H1 (cell line): ENCODE data around the gene APOA4. TPM values are rescaled to one million over a fixed set of nuclear protein-coding genes. Genes with fewer than 3 reads are reported as not detected.

Experiments
- CTCF ChIA-PET: fragments of 300-600 bp; sonication (Branson Sonifier 250); formaldehyde crosslinking; loops from one replicate; lab custom pipeline; 2021; ENCODE audit not compliant: partially characterized antibody; lab: Charles Lee
- POLR2A ChIA-PET: fragments of 300-600 bp; sonication (Branson Sonifier 250); formaldehyde crosslinking; loops from one replicate; lab custom pipeline; 2021; ENCODE audit warnings: inconsistent platforms; ENCODE audit not compliant: partially characterized antibody; lab: Charles Lee
- DNase-seq, 2 experiments: peaks; one replicate each; pipeline versions ENCODE4 v3.0.0 to v3.0.0-alpha.2; 2010 to 2022; ENCODE audit warnings: low spot score in 2 of 2, low read depth in 1 of 2, mixed read lengths in 1 of 2
- FAIRE-seq: peaks from 2 replicates; lab custom pipeline; 2011; peaks lifted over from hg19 to GRCh38; lab: Jason Lieb, UNC
- H2AFZ ChIP-seq: 2 replicates; pipeline ENCODE4 v1.8.1; 2012; ENCODE audit warnings: low read length, inconsistent platforms
- H2AK5ac ChIP-seq: 2 replicates; pipeline ENCODE4 v1.6.1; 2013; ENCODE audit warnings: low read depth, low read length
- H2BK120ac ChIP-seq: replicated peaks from 2 replicates; pipeline ENCODE3; 2013; ENCODE audit warnings: low read depth, low read length, inconsistent platforms
- H2BK12ac ChIP-seq: 2 replicates; pipeline ENCODE4 v1.6.1; 2013; ENCODE audit warnings: low read depth, low read length
- H2BK15ac ChIP-seq: 2 replicates; pipeline ENCODE4 v1.6.1; 2013; ENCODE audit warnings: low read length
- H2BK20ac ChIP-seq: 2 replicates; pipeline ENCODE4 v1.6.1; 2013; ENCODE audit warnings: low read length
- H2BK5ac ChIP-seq: 2 replicates; pipeline ENCODE4 v1.6.1; 2013; ENCODE audit warnings: low read depth, low read length
- H3K14ac ChIP-seq: 2 replicates; pipeline ENCODE4 v1.6.1; 2013; ENCODE audit warnings: inconsistent platforms; ENCODE audit not compliant: insufficient read length
- H3K18ac ChIP-seq: 2 replicates; pipeline ENCODE4 v1.6.1; 2013; ENCODE audit warnings: low read length; ENCODE audit errors: extremely low read depth
- H3K23ac ChIP-seq: 2 replicates; pipeline ENCODE4 v1.6.1; 2013; ENCODE audit warnings: inconsistent platforms; ENCODE audit not compliant: insufficient read length
- H3K23me2 ChIP-seq: 2 replicates; pipeline ENCODE4 v1.6.1; 2013; ENCODE audit warnings: low read depth, low read length
- H3K27ac ChIP-seq: 2 replicates; pipeline ENCODE4 v1.6.1; 2011; ENCODE audit warnings: low read depth, low read length, inconsistent platforms
- H3K27me3 ChIP-seq, 4 experiments: replicated peaks in 1 of 4; 1 replicate in 1 of 4; 2 replicates in 3 of 4; pipeline versions ENCODE4 v1.6.1 to v1.8.1; 2011 to 2013; ENCODE audit warnings: low read length in 3 of 4, mild to moderate bottlenecking in 3 of 4, inconsistent platforms in 2 of 4, mixed read lengths in 2 of 4, moderate library complexity in 1 of 4; ENCODE audit not compliant: control insufficient read depth in 3 of 4, insufficient read depth in 3 of 4; ENCODE audit errors: extremely low read depth in 1 of 4
- H3K36me3 ChIP-seq, 4 experiments: 2 replicates each; pipeline versions ENCODE4 v1.6.1 to v1.8.1; 2011 to 2013; ENCODE audit warnings: mild to moderate bottlenecking in 4 of 4, low read length in 3 of 4, moderate library complexity in 2 of 4, control low read depth in 1 of 4, inconsistent platforms in 1 of 4; ENCODE audit not compliant: insufficient read depth in 4 of 4, control insufficient read depth in 2 of 4
- H3K4ac ChIP-seq: replicated peaks from 2 replicates; pipeline ENCODE3; 2013; ENCODE audit warnings: low read length, low read depth, mixed read lengths, inconsistent platforms; ENCODE audit not compliant: insufficient read length
- H3K4me1 ChIP-seq, 4 experiments: replicated peaks in 1 of 4; 1 replicate in 1 of 4; 2 replicates in 3 of 4; pipeline versions ENCODE4 v1.6.1 to v1.8.1; 2011 to 2013; ENCODE audit warnings: low read length in 3 of 4, inconsistent platforms in 2 of 4, mixed read lengths in 1 of 4; ENCODE audit not compliant: insufficient read depth in 4 of 4, control insufficient read depth in 3 of 4
- H3K4me2 ChIP-seq, 2 experiments: 2 replicates each; pipeline versions ENCODE4 v1.6.1 to v1.8.1; 2011 to 2013; ENCODE audit warnings: low read depth in 2 of 2, low read length in 2 of 2, control low read depth in 1 of 2, inconsistent platforms in 1 of 2, mild to moderate bottlenecking in 1 of 2; ENCODE audit not compliant: insufficient read depth in 1 of 2
- H3K4me3 ChIP-seq, 4 experiments: fragments of 200-600, 300-600 bp in 1 of 4; sonication (generic), shearing (Covaris generic), sonication (Bioruptor Twin) in 1 of 4; 2 replicates each; pipeline versions ENCODE4 v1.5.1 to v1.8.1; 2011 to 2016; ENCODE audit warnings: low read length in 4 of 4, low read depth in 3 of 4, control low read depth in 2 of 4, inconsistent platforms in 2 of 4, mild to moderate bottlenecking in 2 of 4, mixed read lengths in 1 of 4, moderate library complexity in 1 of 4; ENCODE audit not compliant: insufficient read depth in 2 of 4; ENCODE audit errors: extremely low read depth in 1 of 4
- H3K56ac ChIP-seq: replicated peaks from 2 replicates; pipeline ENCODE3; 2013; ENCODE audit warnings: low read depth, mild to moderate bottlenecking, mixed read lengths, low read length, inconsistent platforms; ENCODE audit not compliant: insufficient read length
- H3K79me1 ChIP-seq: 2 replicates; pipeline ENCODE4 v1.6.1; 2013; ENCODE audit warnings: low read depth, low read length, control low read depth
- H3K79me2 ChIP-seq, 2 experiments: 2 replicates each; pipeline versions ENCODE4 v1.6.1 to v1.8.1; 2012 to 2013; ENCODE audit warnings: low read length in 2 of 2, mild to moderate bottlenecking in 2 of 2, inconsistent platforms in 1 of 2; ENCODE audit not compliant: insufficient read depth in 2 of 2, control insufficient read depth in 1 of 2
- H3K9ac ChIP-seq, 4 experiments: replicated peaks in 1 of 4; 1 replicate in 1 of 4; 2 replicates in 3 of 4; pipeline versions ENCODE4 v1.6.1 to v1.8.1; 2011 to 2013; ENCODE audit warnings: low read depth in 3 of 4, low read length in 3 of 4, control low read depth in 2 of 4, mild to moderate bottlenecking in 2 of 4, moderate library complexity in 2 of 4, inconsistent platforms in 1 of 4; ENCODE audit errors: extremely low read depth in 1 of 4
- H3K9me3 ChIP-seq, 2 experiments: 2 replicates each; pipeline versions ENCODE4 v1.6.1 to v1.8.1; 2012 to 2013; ENCODE audit warnings: mild to moderate bottlenecking in 2 of 2, moderate library complexity in 2 of 2, control low read depth in 1 of 2, inconsistent platforms in 1 of 2, low read depth in 1 of 2, low read length in 1 of 2, mixed read lengths in 1 of 2; ENCODE audit not compliant: insufficient read depth in 2 of 2
- H4K20me1 ChIP-seq, 2 experiments: replicated peaks in 1 of 2; 2 replicates each; pipeline versions ENCODE3 to v1.8.1; 2011 to 2013; ENCODE audit warnings: inconsistent platforms in 2 of 2, low read length in 2 of 2, mild to moderate bottlenecking in 1 of 2; ENCODE audit not compliant: insufficient read depth in 2 of 2, control insufficient read depth in 1 of 2
- H4K5ac ChIP-seq: 2 replicates; pipeline ENCODE4 v1.6.1; 2013; ENCODE audit warnings: low read length, low read depth, mixed read lengths, inconsistent platforms; ENCODE audit not compliant: insufficient read length
- H4K8ac ChIP-seq: 2 replicates; pipeline ENCODE4 v1.8.0; 2013; ENCODE audit warnings: mild to moderate bottlenecking, moderate library complexity, low read length, inconsistent platforms; ENCODE audit not compliant: insufficient read depth; ENCODE audit errors: extremely low read depth
- H4K91ac ChIP-seq: replicated peaks from 2 replicates; pipeline ENCODE3; 2013; ENCODE audit warnings: low read length, mixed read lengths, inconsistent platforms; ENCODE audit not compliant: insufficient read length
- CBX8 ChIP-seq: fragments of 300-800, 300-1000 bp; sonication (generic); IDR thresholded peaks from 2 replicates; pipeline ENCODE4 v1.7.1; 2016; ENCODE audit warnings: low read depth, low read length, borderline replicate concordance
- CHD1 ChIP-seq: IDR thresholded peaks from 2 replicates; pipeline ENCODE4 v1.6.1; 2012; ENCODE audit warnings: low read depth, low read length, improper control_type of control experiment
- CREB1 ChIP-seq: IDR thresholded peaks from 2 replicates; pipeline ENCODE4 v1.6.1; 2012; ENCODE audit warnings: inconsistent platforms
- SIRT6 ChIP-seq: IDR thresholded peaks from one replicate; pipeline ENCODE4 v1.7.1; 2012; ENCODE audit warnings: low read length, inconsistent platforms
- SIX5 ChIP-seq: IDR thresholded peaks from 2 replicates; pipeline ENCODE4 v1.6.1; 2011; ENCODE audit warnings: mild to moderate bottlenecking, low read depth, low read length
- WGBS, 2 experiments: shearing (Covaris generic) in 1 of 2; methylation state at CpG; one replicate each; pipeline versions ENCODE4 v1.1.6 to v1.1.7; 2013 to 2015; ENCODE audit warnings: low lambda C conversion rate in 2 of 2, mixed read lengths in 2 of 2, inconsistent platforms in 1 of 2, low coverage in 1 of 2, missing lambda C conversion rate in 1 of 2; ENCODE audit not compliant: insufficient replicate concordance in 2 of 2, insufficient coverage in 1 of 2, insufficient read length in 1 of 2; ENCODE audit errors: extremely low coverage in 1 of 2, missing lambda C conversion rate in 1 of 2; 5-methylcytosine and 5-hydroxymethylcytosine counted together
- polyA plus RNA-seq, 7 experiments: library from polyadenylated mRNA; depleted of rRNA in 3 of 7; stranded (reverse) in 5 of 7; unstranded in 2 of 7; fragments of >200 nt in 5 of 7; fragments of 200-250 nt in 2 of 7; gene quantifications; 1 replicate in 5 of 7; 2 replicates in 1 of 7; 4 replicates in 1 of 7; pipeline versions ENCODE4 v1.2.1 to v1.2.3, GENCODE V29; 2011 to 2013; ENCODE audit warnings: missing spikeins in 2 of 7, mixed read lengths in 2 of 7
- total RNA-seq: library from RNA; stranded (reverse); fragmentation: NEBNext Ultra II Directional; extraction: Animal tissue kit (Norgen Biotek cat#: 25700); gene quantifications from 2 replicates; pipeline ENCODE4 v1.2.1, GENCODE V29; 2021

The APOA4 gene
- total and polyA plus RNA-seq, 2 of the 8 experiments (the other 6 are each of a cell fraction or from before 2014, with no cell fraction given): not detected

DNA sequence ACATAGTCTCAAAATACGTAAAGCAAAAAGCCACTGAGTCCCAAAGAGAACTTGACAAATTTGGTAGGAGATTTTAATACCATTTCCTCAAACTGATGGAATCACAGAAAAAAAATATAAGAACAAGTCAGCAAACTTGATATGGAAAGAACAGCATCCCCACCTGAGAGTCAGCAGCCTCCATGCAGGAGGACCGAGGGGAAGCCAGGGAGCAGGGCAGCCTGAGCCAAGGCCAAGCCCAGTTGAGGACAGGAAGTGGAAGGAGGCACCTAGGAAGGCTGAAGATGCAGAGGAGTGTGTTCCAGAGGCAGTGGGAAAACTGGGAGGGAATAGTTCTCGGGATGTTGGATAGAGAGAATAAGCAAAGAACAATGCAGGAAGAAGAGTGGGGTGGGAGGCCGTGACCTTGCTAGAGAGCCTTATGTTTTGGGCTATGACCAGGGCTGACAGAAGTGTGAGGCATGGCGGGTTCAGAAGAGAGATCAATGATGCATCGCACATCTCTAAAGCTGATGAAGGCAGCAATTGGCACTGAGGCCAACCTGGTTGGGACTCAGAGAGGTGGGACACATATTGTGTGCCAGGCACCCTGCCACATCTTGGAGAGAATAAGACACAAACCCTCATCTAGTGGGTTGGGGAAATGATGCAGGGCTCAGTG, 15.4 kb downstream of the APOA4 start:
- Histone ChIP-seq H2BK120ac (no peak overlapping the region), H4K91ac (no peak overlapping the region), H3K18ac (no peak overlapping the region), H3K4me3 (no peak overlapping the region), H3K4me1 (no peaks in the 10 kb centered on the region), H3K79me1 (no peaks in the 10 kb centered on the region), H3K14ac (no peak overlapping the region), H3K9me3 (no peaks in the 10 kb centered on the region), H2AFZ (no peak overlapping the region; the same call in 1 of the 2 replicates), H2BK20ac (no peak overlapping the region), H3K56ac (no peak overlapping the region), H3K4me2 (no peak overlapping the region), H3K27ac (no peak overlapping the region), H3K23ac (no peak overlapping the region), H4K8ac (no peak overlapping the region), H3K23me2 (no peaks in the 10 kb centered on the region), H3K9ac (no peak overlapping the region), H4K5ac (no peak overlapping the region), H2BK15ac (no peak overlapping the region), H3K27me3 (no peaks in the 10 kb centered on the region), H3K79me2 (no peaks in the 10 kb centered on the region), H4K20me1 (no peaks in the 10 kb centered on the region), H2AK5ac (no peak overlapping the region), H2BK12ac (no peak overlapping the region), H2BK5ac (no peak overlapping the region), H3K36me3 (no peaks in the 10 kb centered on the region), H3K4ac (no peak overlapping the region)
- CTCF ChIA-PET: no interaction called here
- FAIRE-seq (no peak), DNase-seq (no peak)
- 89% methylated on average over 6 of the region's 6 CpGs; no CpG with 5 or more reads in 1 of the 2 experiments for WGBS, 2 experiments
- TF ChIP-seq SIRT6 (no peak), CBX8 (no peak), CREB1 (no peak), SIX5 (no peak), CHD1 (no peak)
- POLR2A ChIA-PET: no interaction called here
